Activated T-cell treated with anti-CD3 and anti-CD28 coated beads, Interleukin-2, amount 50 U/mL, for 72 hours (primary cell): Measurements from ENCODE around the gene RGS5. TPM values are rescaled to one million over a fixed set of nuclear protein-coding genes. Genes with fewer than 3 reads are reported as not detected.
"Not testable (repeated sequence)": the region's sequence is repeated elsewhere in the genome, so short reads cannot be mapped to it uniquely, and the experiment has no call there.

Source experiments
- ATAC-seq, 2 donors: fragments of 150-1000 bp; cut with Tn5 transposase; replicated peaks in 1 of 2; 2 replicates each; pipeline ENCODE4 v1.10.0; 2021; ENCODE audit warnings: moderate library complexity in 2 of 2, mild to moderate bottlenecking in 1 of 2
- DNase-seq, 2 donors: peaks; one replicate each; pipeline ENCODE4 v3.0.0; 2021 to 2022; ENCODE audit warnings: mixed read lengths in 1 of 2
- H3K27ac Mint-ChIP-seq: one replicate; pipeline ENCODE4 v1.8.0; 2022; ENCODE audit warnings: mild to moderate bottlenecking, moderate library complexity, mixed read lengths
- H3K27me3 Mint-ChIP-seq: one replicate; pipeline ENCODE4 v1.8.0; 2022; ENCODE audit warnings: low read depth, mixed read lengths
- H3K36me3 Mint-ChIP-seq, 2 donors: one replicate each; pipeline ENCODE4 v1.8.0; 2022; ENCODE audit warnings: mixed read lengths in 2 of 2, mild to moderate bottlenecking in 1 of 2; ENCODE audit not compliant: insufficient read depth in 2 of 2
- H3K4me1 Mint-ChIP-seq: one replicate; pipeline ENCODE4 v1.8.0; 2022; ENCODE audit warnings: low read depth, mixed read lengths
- H3K4me3 Mint-ChIP-seq, 2 donors: one replicate each; pipeline ENCODE4 v1.8.0; 2022; ENCODE audit warnings: mild to moderate bottlenecking in 2 of 2, mixed read lengths in 2 of 2, moderate library complexity in 2 of 2
- H3K9me3 Mint-ChIP-seq, 2 donors: one replicate each; pipeline ENCODE4 v1.8.0; 2022; ENCODE audit warnings: mixed read lengths in 2 of 2
- total RNA-seq, 2 donors: library from RNA; stranded (reverse); gene quantifications; one replicate each; pipeline ENCODE4 v1.2.3, GENCODE V29; 2022

RGS5 gene
- total RNA-seq: 1 to 10 TPM; 5.3 to 8.4 TPM

DNA sequence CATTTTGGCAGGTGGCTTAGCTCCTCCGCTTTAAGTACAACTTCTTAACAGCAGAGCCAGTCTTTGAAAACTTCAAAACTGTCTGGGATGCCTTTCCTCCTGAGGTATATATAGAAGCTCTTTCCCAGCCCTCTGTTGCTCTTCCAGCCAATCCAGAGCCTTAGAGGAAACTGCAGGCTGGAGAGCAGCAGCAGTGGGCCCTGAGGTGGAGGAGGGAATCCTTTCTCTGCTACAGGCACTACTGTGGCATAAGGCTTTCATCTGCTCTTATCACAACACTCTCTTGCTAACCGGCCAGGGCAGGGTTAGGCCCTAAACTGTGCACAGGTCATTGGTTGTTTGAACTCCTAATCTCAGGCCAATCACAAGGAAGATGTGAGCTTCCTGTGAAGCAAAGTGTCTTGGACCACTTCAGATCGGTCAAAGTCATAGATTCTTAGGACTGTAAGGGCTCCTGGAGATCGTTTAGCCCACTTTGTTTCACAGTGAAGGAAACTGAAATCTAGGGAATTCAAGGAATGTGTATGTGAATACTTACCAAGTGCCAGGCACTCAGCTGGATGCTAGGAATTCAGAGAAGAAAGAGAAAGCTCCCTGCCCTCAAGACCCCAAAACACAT lies at the start of gene RGS5:
Gene RGS5, minus strand, starts transcription at position 84 of the 619 bp plus-strand sequence. Its CDS starts 81 bp downstream, at position 3.
- Mint-ChIP-seq H3K36me3 (no peaks in the 10 kb centered on the region), H3K4me3 (no peak within 1 kb of the TSS), H3K27ac (no peak within 1 kb of the TSS), H3K27me3 (no peaks in the 10 kb centered on the region), H3K9me3 (no peaks in the 10 kb centered on the region), H3K4me1 (no peaks in the 10 kb centered on the region)
- DNase-seq (no peak), ATAC-seq (no peak)

DNA sequence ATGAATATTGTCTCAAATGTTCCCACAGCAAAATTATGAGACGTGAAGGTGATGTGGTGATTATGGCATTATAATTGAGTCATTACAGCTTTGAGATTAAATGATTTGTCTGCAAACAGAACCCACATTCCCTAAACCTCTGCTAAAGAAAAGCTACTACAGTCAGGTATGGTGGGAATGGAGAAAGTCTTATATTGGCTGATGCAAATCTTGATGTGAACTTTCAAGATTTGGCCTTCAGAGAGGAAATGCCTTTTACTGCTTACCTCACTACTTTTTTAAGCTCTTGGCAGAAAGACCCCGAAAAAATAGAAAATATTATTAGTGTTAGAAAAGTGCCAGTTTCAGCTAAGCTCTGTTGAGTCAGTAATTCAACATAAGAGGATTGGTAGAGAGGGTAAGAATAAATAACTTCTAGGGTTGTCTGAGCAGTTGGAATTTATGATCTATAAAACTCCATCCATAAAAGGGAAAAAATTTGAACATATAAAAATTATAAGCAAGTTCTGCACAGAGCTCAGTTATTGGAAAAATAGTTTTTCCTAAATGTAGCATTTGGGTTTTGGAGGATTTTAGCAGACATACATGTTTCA lies 47.8 kb upstream of the RGS5 start:
- no peak overlapping the region for H3K4me3 Mint-ChIP-seq
- no peak overlapping the region for H3K27ac Mint-ChIP-seq
- DNase-seq (no peak), ATAC-seq (no peak)
- H3K9me3 Mint-ChIP-seq: peaks cover 3 to 5% of the 10 kb centered on the region in 2 donors
- H3K36me3 Mint-ChIP-seq: peaks cover 0 to 3% of the 10 kb centered on the region in 2 donors
- no peaks in the 10 kb centered on the region for H3K27me3 Mint-ChIP-seq
- H3K4me1 Mint-ChIP-seq: no peaks in the 10 kb centered on the region

GRCh38 chr1:163248064-163248463 lies 45.3 kb upstream of the RGS5 start:
- Mint-ChIP-seq H3K27me3 (no peaks in the 10 kb centered on the region), H3K9me3 (peaks cover 2 to 5% of the 10 kb centered on the region in 2 donors)
- no peak for ATAC-seq

GRCh38 chr1:163244648-163245047 lies 41.9 kb upstream of the RGS5 start:
- H3K27me3 Mint-ChIP-seq, H3K4me1 Mint-ChIP-seq, H3K27ac Mint-ChIP-seq, H3K36me3 Mint-ChIP-seq, H3K9me3 Mint-ChIP-seq, DNase-seq, H3K4me3 Mint-ChIP-seq, ATAC-seq: not testable (repeated sequence)

More at GRCh38 chr1:163248064-163248463, 45.3 kb upstream of the RGS5 start:
- H3K4me3 Mint-ChIP-seq: no peak overlapping the region
- no peak for DNase-seq
- H3K4me1 Mint-ChIP-seq: no peaks in the 10 kb centered on the region
- no peak overlapping the region for H3K27ac Mint-ChIP-seq
- peaks cover under 1 to 1% of the 10 kb centered on the region in 2 donors for H3K36me3 Mint-ChIP-seq

GRCh38 chr1:163241746-163242145 lies 39.0 kb upstream of the RGS5 start:
- Mint-ChIP-seq H3K27ac (no peak overlapping the region), H3K4me1 (no peaks in the 10 kb centered on the region), H3K9me3 (peaks cover 0 to 2% of the 10 kb centered on the region in 2 donors), H3K36me3 (peaks cover 1 to 2% of the 10 kb centered on the region in 2 donors), H3K4me3 (no peak overlapping the region), H3K27me3 (no peaks in the 10 kb centered on the region)
- ATAC-seq: no peak
- DNase-seq: no peak

DNA sequence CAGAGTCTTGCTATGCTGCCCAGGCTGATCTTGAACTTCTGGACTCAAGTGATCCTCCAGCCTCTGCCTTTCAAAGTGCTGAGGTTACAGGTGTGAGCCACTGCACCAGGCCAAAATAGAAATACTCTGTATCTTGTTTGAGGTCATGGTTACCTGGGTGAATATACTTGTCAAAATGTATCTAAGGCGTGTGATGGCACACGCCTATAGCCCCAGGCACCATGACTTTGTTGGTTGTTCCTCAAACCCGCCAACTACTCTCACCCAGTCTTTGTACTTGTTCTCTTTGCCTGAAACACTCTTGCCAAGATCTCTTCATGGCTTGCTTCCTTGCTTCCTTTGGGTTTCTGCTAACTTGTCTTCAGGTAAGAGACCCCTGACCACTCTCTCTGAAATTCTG lies 38.0 kb upstream of the RGS5 start:
- H3K9me3 Mint-ChIP-seq: peaks cover 0 to 2% of the 10 kb centered on the region in 2 donors
- ATAC-seq (no peak), DNase-seq (no peak)
- H3K4me1 Mint-ChIP-seq: no peaks in the 10 kb centered on the region
- no peak overlapping the region for H3K27ac Mint-ChIP-seq
- H3K4me3 Mint-ChIP-seq: no peak overlapping the region
- H3K36me3 Mint-ChIP-seq: peaks cover 0 to 2% of the 10 kb centered on the region in 2 donors
- H3K27me3 Mint-ChIP-seq: no peaks in the 10 kb centered on the region

DNA sequence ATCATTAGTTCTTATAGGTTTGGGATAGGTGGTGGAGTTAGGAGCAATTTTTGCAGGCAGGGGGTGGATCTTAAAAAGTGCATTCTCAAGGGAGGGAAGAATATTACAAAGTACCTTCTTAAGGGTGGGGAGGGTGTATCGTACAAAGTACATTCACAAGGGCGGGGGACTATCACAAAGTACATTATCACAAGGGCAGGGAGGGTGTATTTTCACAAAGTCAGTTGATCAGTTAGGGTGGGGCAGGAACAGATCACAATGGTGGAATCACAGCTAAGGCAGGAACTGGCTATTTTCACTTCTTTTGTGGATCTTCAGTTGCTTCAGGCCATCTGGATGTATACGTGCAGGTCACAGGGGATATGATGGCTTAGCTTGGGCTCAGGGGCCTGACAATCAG lies 30.9 kb upstream of the RGS5 start:
- not testable (repeated sequence) for ATAC-seq, H3K4me1 Mint-ChIP-seq, H3K9me3 Mint-ChIP-seq, H3K27me3 Mint-ChIP-seq, H3K36me3 Mint-ChIP-seq, H3K4me3 Mint-ChIP-seq, DNase-seq, H3K27ac Mint-ChIP-seq

- Mint-ChIP-seq H3K9me3 (peaks cover 0 to 7% of the 10 kb centered on the region in 2 donors), H3K27ac (no peak overlapping the region), H3K4me3 (no peak overlapping the region), H3K36me3 (peaks cover 2 to 4% of the 10 kb centered on the region in 2 donors), H3K27me3 (no peaks in the 10 kb centered on the region), H3K4me1 (no peaks in the 10 kb centered on the region)
- no peak for ATAC-seq
- DNase-seq: no peak
These were observed 28.7 kb upstream of the RGS5 start for GRCh38 chr1:163231385-163231784.

DNA sequence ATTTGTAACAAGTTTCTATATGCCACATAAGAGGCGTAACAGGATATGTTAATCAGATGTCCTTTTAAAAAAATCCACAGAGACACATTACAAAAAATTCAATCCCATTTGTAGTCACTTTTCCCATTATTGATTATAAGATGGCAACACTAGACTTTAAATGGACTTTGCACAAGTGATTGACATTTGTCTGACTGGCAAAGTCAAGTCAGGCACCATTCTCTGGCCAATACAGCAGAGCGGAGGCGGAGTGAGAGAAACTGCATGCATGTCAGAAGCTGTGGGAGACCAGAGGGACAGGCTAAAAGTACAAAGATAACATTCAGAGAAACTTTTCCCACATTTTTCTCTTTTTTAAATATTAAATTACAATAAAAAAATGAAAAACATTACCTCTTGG lies 28.1 kb upstream of the RGS5 start:
- peaks cover 0 to 7% of the 10 kb centered on the region in 2 donors for H3K9me3 Mint-ChIP-seq
- H3K36me3 Mint-ChIP-seq: peaks cover 2 to 4% of the 10 kb centered on the region in 2 donors
- H3K27me3 Mint-ChIP-seq: no peaks in the 10 kb centered on the region
- no peak overlapping the region for H3K27ac Mint-ChIP-seq
- no peaks in the 10 kb centered on the region for H3K4me1 Mint-ChIP-seq
- ATAC-seq (no peak), DNase-seq (no peak)
- H3K4me3 Mint-ChIP-seq: no peak overlapping the region

GRCh38 chr1:163228271-163228670 lies 25.6 kb upstream of the RGS5 start:
- H3K4me3 Mint-ChIP-seq, H3K9me3 Mint-ChIP-seq, H3K36me3 Mint-ChIP-seq, H3K4me1 Mint-ChIP-seq, H3K27me3 Mint-ChIP-seq, ATAC-seq, H3K27ac Mint-ChIP-seq, DNase-seq: not testable (repeated sequence)

DNA sequence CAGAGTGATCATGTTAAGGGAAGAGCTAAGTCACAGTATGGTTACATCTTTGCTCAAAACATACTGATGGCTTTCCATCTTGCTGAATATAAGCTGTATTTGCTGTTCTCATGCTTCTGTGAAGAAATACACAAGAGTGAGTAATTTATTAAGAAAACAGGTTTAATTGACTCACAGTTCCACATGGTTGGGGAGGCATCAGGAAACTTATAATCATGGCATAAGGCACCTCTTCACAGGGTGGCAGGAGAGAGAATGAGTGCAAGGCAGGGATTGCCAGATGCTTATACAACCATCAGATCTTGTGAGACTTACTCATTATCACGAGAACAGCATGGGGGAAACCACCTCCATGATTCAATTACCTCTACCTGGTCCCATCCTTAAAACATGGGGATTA lies 24.4 kb upstream of the RGS5 start:
- Mint-ChIP-seq H3K4me3 (no peak overlapping the region), H3K4me1 (no peaks in the 10 kb centered on the region), H3K9me3 (peaks cover 1 to 7% of the 10 kb centered on the region in 2 donors), H3K36me3 (peaks cover 2 to 4% of the 10 kb centered on the region in 2 donors), H3K27ac (no peak overlapping the region), H3K27me3 (no peaks in the 10 kb centered on the region)
- DNase-seq (no peak), ATAC-seq (no peak)

DNA sequence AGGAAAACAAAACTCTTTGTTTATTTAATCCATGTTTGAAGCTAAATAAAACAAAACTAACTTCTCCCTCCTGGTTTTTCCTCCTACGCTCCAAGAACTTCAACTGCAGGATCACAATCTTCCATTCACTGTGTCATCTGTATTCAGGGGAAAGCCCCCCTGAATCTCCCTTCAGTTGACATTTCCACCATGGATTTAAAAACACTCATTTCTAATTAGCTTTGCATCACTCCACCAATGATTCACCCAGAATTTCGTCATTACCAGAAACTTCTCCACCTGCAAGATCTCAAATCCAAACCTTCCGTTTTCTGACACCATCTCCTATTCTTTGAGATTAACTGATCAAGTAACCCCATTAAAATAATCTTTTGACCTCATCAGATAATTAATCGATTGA lies 10.9 kb upstream of the RGS5 start:
- Mint-ChIP-seq H3K36me3 (peaks cover 0 to 1% of the 10 kb centered on the region in 2 donors), H3K27ac (no peak overlapping the region), H3K4me3 (no peak overlapping the region), H3K27me3 (peaks cover 8% of the 10 kb centered on the region), H3K4me1 (no peaks in the 10 kb centered on the region), H3K9me3 (no peaks in the 10 kb centered on the region)
- DNase-seq (no peak), ATAC-seq (no peak)

DNA sequence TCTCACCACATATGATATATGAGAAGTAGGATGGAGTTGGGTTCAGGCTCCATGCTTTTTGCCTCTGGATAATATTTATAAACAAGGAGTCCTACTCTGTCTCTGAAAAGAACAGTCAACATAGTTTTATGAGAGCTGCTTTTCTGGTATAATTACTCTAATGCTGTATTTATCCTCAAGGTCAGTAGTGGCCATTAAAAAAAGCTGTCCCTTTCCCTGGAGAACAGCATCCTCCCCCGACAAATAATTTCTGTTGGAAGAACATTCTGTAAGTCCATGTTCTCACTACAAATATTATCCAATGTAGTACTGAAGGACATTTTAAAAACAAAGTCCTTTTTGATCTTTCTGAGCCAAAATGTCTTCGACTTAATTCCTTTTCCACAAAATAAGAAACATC lies 9.0 kb upstream of the RGS5 start:
- no peak for DNase-seq
- ATAC-seq: no peak
- peaks cover 8% of the 10 kb centered on the region for H3K27me3 Mint-ChIP-seq
- H3K9me3 Mint-ChIP-seq: no peaks in the 10 kb centered on the region
- H3K27ac Mint-ChIP-seq: no peak overlapping the region
- peaks cover 0 to 1% of the 10 kb centered on the region in 2 donors for H3K36me3 Mint-ChIP-seq
- H3K4me1 Mint-ChIP-seq: no peaks in the 10 kb centered on the region
- no peak overlapping the region for H3K4me3 Mint-ChIP-seq

DNA sequence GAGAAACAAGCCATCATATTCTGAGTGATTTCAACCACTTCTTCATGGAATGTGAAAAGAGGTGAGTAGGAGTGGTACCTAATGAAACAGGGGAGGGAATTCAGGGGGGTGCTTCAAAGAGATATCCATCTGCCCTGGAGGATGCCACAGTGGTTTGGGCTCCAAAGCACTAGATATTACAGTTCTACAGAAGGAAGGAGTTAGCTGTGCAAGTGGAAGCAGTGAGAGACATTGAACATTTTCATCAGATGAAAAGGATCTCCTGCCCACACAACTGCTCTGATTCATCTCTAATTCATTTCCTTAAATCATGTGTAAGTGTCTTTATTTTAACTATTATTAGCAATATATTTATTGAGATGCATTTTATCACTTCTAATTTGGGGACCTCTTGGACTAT lies 2.8 kb upstream of the RGS5 start:
- Mint-ChIP-seq H3K27ac (no peak overlapping the region), H3K4me3 (no peak overlapping the region), H3K27me3 (no peaks in the 10 kb centered on the region), H3K4me1 (no peaks in the 10 kb centered on the region), H3K36me3 (no peaks in the 10 kb centered on the region), H3K9me3 (no peaks in the 10 kb centered on the region)
- DNase-seq (no peak), ATAC-seq (no peak)
